GM23338 (cell line): ENCODE results near the gene CCDC9B. TPM values are rescaled to one million over a fixed set of nuclear protein-coding genes. Genes with fewer than 3 reads are reported as not detected.

Experiments used
- ATAC-seq: fragments of 200-7000 bp; cut with Tn5 transposase; 3 replicates; pipeline ENCODE4 v1.9.1; 2020
- DNase-seq: peaks from one replicate; pipeline ENCODE4 v3.0.0-alpha.2; 2015; ENCODE audit warnings: low spot score
- H2AFZ ChIP-seq: fragments of 200-600 bp; sonication (generic); 2 replicates; pipeline ENCODE4 v1.8.0; 2016; ENCODE audit warnings: antibody characterized with exemption, mild to moderate bottlenecking, moderate library complexity
- H3F3A ChIP-seq: fragments of 200-600 bp; sonication (generic); replicated peaks from 2 replicates; pipeline ENCODE4 v1.8.0; 2017; ENCODE audit warnings: antibody characterized with exemption, mixed run types, low read depth
- H3K27ac ChIP-seq: fragments of 200-600 bp; sonication (generic); 2 replicates; pipeline ENCODE4 v1.6.1; 2016; ENCODE audit warnings: low read depth
- H3K27me3 ChIP-seq: fragments of 200-600 bp; sonication (generic); 2 replicates; pipeline ENCODE4 v1.8.0; 2016; ENCODE audit warnings: mild to moderate bottlenecking, mixed run types, moderate library complexity; ENCODE audit not compliant: insufficient read depth
- H3K36me3 ChIP-seq: fragments of 200-600 bp; sonication (generic); 2 replicates; pipeline ENCODE4 v1.8.0; 2016; ENCODE audit warnings: mild to moderate bottlenecking; ENCODE audit not compliant: insufficient read depth
- H3K4me1 ChIP-seq: fragments of 200-600 bp; sonication (generic); 2 replicates; pipeline ENCODE4 v1.8.0; 2016; ENCODE audit warnings: mild to moderate bottlenecking, moderate library complexity; ENCODE audit not compliant: insufficient read depth
- H3K4me2 ChIP-seq: fragments of 200-600 bp; sonication (generic); 2 replicates; pipeline ENCODE4 v1.7.1; 2017; ENCODE audit warnings: mixed run types
- H3K4me3 ChIP-seq: fragments of 200-600 bp; sonication (generic); 2 replicates; pipeline ENCODE4 v1.6.1; 2016; ENCODE audit warnings: mixed run types
- H3K79me2 ChIP-seq: fragments of 200-600 bp; sonication (generic); replicated peaks from 2 replicates; pipeline ENCODE4 v1.8.0; 2017; ENCODE audit warnings: mild to moderate bottlenecking; ENCODE audit not compliant: insufficient read depth
- H3K9me2 ChIP-seq: fragments of 200-600 bp; sonication (generic); 2 replicates; pipeline ENCODE4 v1.8.0; 2017; ENCODE audit not compliant: insufficient read depth
- H4K20me1 ChIP-seq: fragments of 200-600 bp; sonication (generic); replicated peaks from 2 replicates; pipeline ENCODE4 v1.8.0; 2017; ENCODE audit warnings: mild to moderate bottlenecking; ENCODE audit not compliant: insufficient read depth
- H3K27ac Mint-ChIP-seq: 2 replicates; pipeline ENCODE4 v1.8.0; 2020; ENCODE audit warnings: inconsistent platforms, mild to moderate bottlenecking, moderate library complexity, mixed read lengths
- H3K27me3 Mint-ChIP-seq: 3 replicates; pipeline ENCODE4 v1.8.0; 2022; ENCODE audit warnings: low read depth, mild to moderate bottlenecking, moderate library complexity, mixed read lengths, inconsistent platforms; ENCODE audit not compliant: insufficient read depth, poor library complexity
- H3K36me3 Mint-ChIP-seq: 3 replicates; pipeline ENCODE4 v1.8.0; 2021; ENCODE audit warnings: low read depth, mild to moderate bottlenecking, inconsistent platforms, moderate library complexity, mixed read lengths
- H3K4me1 Mint-ChIP-seq: 3 replicates; pipeline ENCODE4 v1.8.0; 2020; ENCODE audit warnings: mild to moderate bottlenecking, inconsistent platforms, mixed read lengths
- H3K4me3 Mint-ChIP-seq: 3 replicates; pipeline ENCODE4 v1.8.0; 2021; ENCODE audit warnings: moderate library complexity, mild to moderate bottlenecking, inconsistent platforms, mixed read lengths
- H3K9me3 Mint-ChIP-seq: 3 replicates; pipeline ENCODE4 v1.8.0; 2020; ENCODE audit warnings: moderate library complexity, mild to moderate bottlenecking, inconsistent platforms, mixed read lengths
- CREB1 ChIP-seq: fragments of 250-450 bp; sonication (Bioruptor Pico); IDR thresholded peaks from 2 replicates; pipeline ENCODE4 v1.5.0; 2020; ENCODE audit warnings: low read depth, mild to moderate bottlenecking, moderate library complexity
- EZH2 ChIP-seq: fragments of 200-600 bp; sonication (generic); IDR thresholded peaks from one replicate; pipeline ENCODE4 v1.8.0; 2017; ENCODE audit warnings: antibody characterized with exemption, mild to moderate bottlenecking, low read depth; ENCODE audit not compliant: unreplicated experiment
- EZH2phosphoT487 ChIP-seq: fragments of 200-600 bp; sonication (generic); IDR thresholded peaks from one replicate; pipeline ENCODE4 v1.8.1; 2018; ENCODE audit warnings: antibody characterized with exemption; ENCODE audit not compliant: unreplicated experiment
- JUNB ChIP-seq: IDR thresholded peaks from one replicate; pipeline ENCODE4 v1.6.1; 2016; ENCODE audit warnings: antibody characterized with exemption; ENCODE audit not compliant: unreplicated experiment
- NANOG ChIP-seq: IDR thresholded peaks from 2 replicates; pipeline ENCODE4 v1.6.1; 2016; ENCODE audit warnings: antibody characterized with exemption, borderline replicate concordance
- POLR2AphosphoS5 ChIP-seq: IDR thresholded peaks from 2 replicates; pipeline ENCODE4 v1.6.1; 2016; ENCODE audit warnings: antibody characterized with exemption, low read depth
- REST ChIP-seq: IDR thresholded peaks from one replicate; pipeline ENCODE4 v1.6.1; 2018; ENCODE audit warnings: antibody characterized with exemption; ENCODE audit not compliant: unreplicated experiment
- STAT1 ChIP-seq: IDR thresholded peaks from one replicate; pipeline ENCODE4 v1.6.1; 2016; ENCODE audit warnings: antibody characterized with exemption; ENCODE audit not compliant: unreplicated experiment
- ZNF114 ChIP-seq: fragments of 250-450 bp; sonication (Bioruptor Pico); IDR thresholded peaks from 2 replicates; pipeline ENCODE4 v1.5.0; 2020; ENCODE audit warnings: mild to moderate bottlenecking, moderate library complexity
- ZNF331 ChIP-seq: fragments of 250-450 bp; sonication (Bioruptor Pico); IDR thresholded peaks from 2 replicates; pipeline ENCODE4 v1.5.0; 2020; ENCODE audit warnings: low read depth, mild to moderate bottlenecking, moderate library complexity
- ZNF462 ChIP-seq: fragments of 250-450 bp; sonication (Bioruptor Pico); IDR thresholded peaks from 2 replicates; pipeline ENCODE4 v1.5.0; 2020; ENCODE audit warnings: mild to moderate bottlenecking, moderate library complexity
- polyA plus RNA-seq: library from polyadenylated mRNA; unstranded; fragments of >200 nt; fragmentation: Nextera tagmentation; extraction: Ambion mirVana; gene quantifications from 2 replicates; pipeline ENCODE4 v1.2.1, GENCODE V29; 2016
- total RNA-seq: library from RNA; depleted of rRNA; stranded (reverse); fragments of >200 nt; shearing (Covaris generic); gene quantifications from 2 replicates; pipeline ENCODE4 v1.2.3, GENCODE V29; 2014
- TF ChIP-seq, protein P1 (sequence below), 2 experiments: fragments of 200-600 bp in 1 of 2; sonication (generic) in 1 of 2; conservative IDR thresholded peaks; 2 replicates each; pipeline versions ENCODE4 v1.5.1 to v1.6.1; 2016 to 2017; ENCODE audit warnings: antibody characterized with exemption in 2 of 2, low read depth in 2 of 2, mild to moderate bottlenecking in 2 of 2, moderate library complexity in 1 of 2
- TF ChIP-seq, protein P2 (sequence below): IDR thresholded peaks from 2 replicates; pipeline ENCODE4 v1.6.1; 2016; ENCODE audit warnings: antibody characterized with exemption

CCDC9B gene
- total and polyA plus RNA-seq, 2 experiments from 2014 or later: 0.18 to 0.97 TPM

DNA sequence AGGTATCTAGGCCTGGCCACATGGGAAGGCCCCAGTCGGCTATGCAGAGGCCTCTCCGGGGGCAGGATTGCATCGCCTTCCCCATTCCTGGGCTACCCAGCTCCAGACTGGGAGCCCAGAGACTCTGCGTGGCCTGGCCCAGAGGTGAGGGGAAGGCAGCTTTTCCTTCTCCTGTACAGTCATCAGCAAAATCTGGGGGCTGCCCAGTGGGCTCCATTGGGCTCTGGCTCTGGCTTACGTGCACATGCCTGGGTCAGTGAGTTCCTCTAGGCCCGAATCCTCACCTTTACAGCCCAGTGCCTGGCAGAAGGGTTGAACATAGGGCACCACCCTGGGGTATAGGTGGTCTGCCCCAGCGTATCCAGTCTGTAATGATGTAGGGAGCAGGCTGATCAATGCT, 53.9 kb downstream of the CCDC9B start:
- peaks cover 83% of the 10 kb centered on the region for H3K27me3 ChIP-seq
- no peaks in the 10 kb centered on the region for H3K9me2 ChIP-seq
- peaks cover 13% of the 10 kb centered on the region; the same call in 1 of the 2 replicates for H3F3A ChIP-seq
- H3K27ac ChIP-seq: no peak overlapping the region
- ATAC-seq: no peak
- H2AFZ ChIP-seq: no peak overlapping the region
- H3K4me1 ChIP-seq: peaks cover 26% of the 10 kb centered on the region
- no peak overlapping the region for H3K4me3 ChIP-seq
- no peaks in the 10 kb centered on the region for H3K79me2 ChIP-seq
- H3K9me3 Mint-ChIP-seq: no peaks in the 10 kb centered on the region
- H3K27ac Mint-ChIP-seq: no peak overlapping the region
- no peak overlapping the region for H3K4me3 Mint-ChIP-seq
- no peaks in the 10 kb centered on the region for H4K20me1 ChIP-seq
- H3K4me1 Mint-ChIP-seq: peaks cover 45% of the 10 kb centered on the region
- peaks cover 2% of the 10 kb centered on the region; the same call in 1 of the 3 replicates for H3K36me3 Mint-ChIP-seq
- no peak for DNase-seq
- TF ChIP-seq, protein P1, sequence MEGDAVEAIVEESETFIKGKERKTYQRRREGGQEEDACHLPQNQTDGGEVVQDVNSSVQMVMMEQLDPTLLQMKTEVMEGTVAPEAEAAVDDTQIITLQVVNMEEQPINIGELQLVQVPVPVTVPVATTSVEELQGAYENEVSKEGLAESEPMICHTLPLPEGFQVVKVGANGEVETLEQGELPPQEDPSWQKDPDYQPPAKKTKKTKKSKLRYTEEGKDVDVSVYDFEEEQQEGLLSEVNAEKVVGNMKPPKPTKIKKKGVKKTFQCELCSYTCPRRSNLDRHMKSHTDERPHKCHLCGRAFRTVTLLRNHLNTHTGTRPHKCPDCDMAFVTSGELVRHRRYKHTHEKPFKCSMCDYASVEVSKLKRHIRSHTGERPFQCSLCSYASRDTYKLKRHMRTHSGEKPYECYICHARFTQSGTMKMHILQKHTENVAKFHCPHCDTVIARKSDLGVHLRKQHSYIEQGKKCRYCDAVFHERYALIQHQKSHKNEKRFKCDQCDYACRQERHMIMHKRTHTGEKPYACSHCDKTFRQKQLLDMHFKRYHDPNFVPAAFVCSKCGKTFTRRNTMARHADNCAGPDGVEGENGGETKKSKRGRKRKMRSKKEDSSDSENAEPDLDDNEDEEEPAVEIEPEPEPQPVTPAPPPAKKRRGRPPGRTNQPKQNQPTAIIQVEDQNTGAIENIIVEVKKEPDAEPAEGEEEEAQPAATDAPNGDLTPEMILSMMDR (conservative IDR thresholded peaks at IDR 0.05; ENCODE audit: low read depth in 2 of 2): no peak
- TF ChIP-seq STAT1: no peak
- no peak for TF ChIP-seq ZNF331
- TF ChIP-seq REST: no peak
- no peak for TF ChIP-seq EZH2
- TF ChIP-seq CREB1 (CRISPR knock-in tag): no peak
- TF ChIP-seq POLR2AphosphoS5: no peak
- no peak for TF ChIP-seq EZH2phosphoT487
- no peak for TF ChIP-seq NANOG
- TF ChIP-seq ZNF462 (CRISPR knock-in tag): no peak
- TF ChIP-seq, protein P2, sequence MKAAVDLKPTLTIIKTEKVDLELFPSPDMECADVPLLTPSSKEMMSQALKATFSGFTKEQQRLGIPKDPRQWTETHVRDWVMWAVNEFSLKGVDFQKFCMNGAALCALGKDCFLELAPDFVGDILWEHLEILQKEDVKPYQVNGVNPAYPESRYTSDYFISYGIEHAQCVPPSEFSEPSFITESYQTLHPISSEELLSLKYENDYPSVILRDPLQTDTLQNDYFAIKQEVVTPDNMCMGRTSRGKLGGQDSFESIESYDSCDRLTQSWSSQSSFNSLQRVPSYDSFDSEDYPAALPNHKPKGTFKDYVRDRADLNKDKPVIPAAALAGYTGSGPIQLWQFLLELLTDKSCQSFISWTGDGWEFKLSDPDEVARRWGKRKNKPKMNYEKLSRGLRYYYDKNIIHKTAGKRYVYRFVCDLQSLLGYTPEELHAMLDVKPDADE: no peak
- TF ChIP-seq ZNF114 (CRISPR knock-in tag): no peak
- no peak for TF ChIP-seq JUNB
- H3K4me2 ChIP-seq: no peak overlapping the region
- H3K36me3 ChIP-seq: no peaks in the 10 kb centered on the region
- peaks cover 60% of the 10 kb centered on the region for H3K27me3 Mint-ChIP-seq
